Endothelial cell of umbilical vein (primary cell): Measurements from ENCODE around the gene GTF2IRD1. TPM values are rescaled to one million over a fixed set of nuclear protein-coding genes. Genes with fewer than 3 reads are reported as not detected.
"Not testable (repeated sequence)": the region's sequence is repeated elsewhere in the genome, so short reads cannot be mapped to it uniquely, and the experiment has no call there.

Experiments
- BruUV-seq: library from RNA; stranded (reverse); fragments of 400-500 nt; replicated peaks from 2 replicates; lab custom pipeline; 2021; lab: Mats Ljungman, UMichigan
- CTCF ChIA-PET: fragments of 300-600, 350-600 bp; sonication (Branson Sonifier 250); formaldehyde crosslinking; loops from one replicate; lab custom pipeline; 2021; ENCODE audit warnings: antibody characterized with exemption, inconsistent platforms; lab: Charles Lee
- POLR2A ChIA-PET: fragments of 300-600, 350-600 bp; sonication (Branson Sonifier 250); formaldehyde crosslinking; loops from one replicate; lab custom pipeline; 2021; ENCODE audit warnings: antibody characterized with exemption, inconsistent platforms; lab: Charles Lee
- DNase-seq: peaks from one replicate; pipeline ENCODE4 v3.0.0-alpha.2; 2011; ENCODE audit warnings: low read depth, low spot score
- FAIRE-seq: peaks from 2 replicates; lab custom pipeline; 2011; peaks lifted over from hg19 to GRCh38; lab: Jason Lieb, UNC
- H2AFZ ChIP-seq: 2 replicates; pipeline ENCODE4 v1.6.0; 2012; ENCODE audit warnings: low read depth, low read length, control low read depth, inconsistent platforms
- H3K27ac ChIP-seq: 2 replicates; pipeline ENCODE4 v1.5.1; 2011; ENCODE audit warnings: low read depth, mild to moderate bottlenecking, control low read depth, low read length, moderate library complexity; ENCODE audit not compliant: insufficient read depth
- H3K27me3 ChIP-seq, 2 experiments: 2 replicates each; pipeline versions ENCODE4 v1.6.0 to v1.6.1; 2011; ENCODE audit warnings: low read length in 2 of 2, mixed read lengths in 1 of 2; ENCODE audit not compliant: control insufficient read depth in 2 of 2, insufficient read depth in 2 of 2
- H3K36me3 ChIP-seq, 2 experiments: 2 replicates in 1 of 2; 3 replicates in 1 of 2; pipeline ENCODE4 v1.5.1; 2011; ENCODE audit warnings: low read length in 2 of 2, mild to moderate bottlenecking in 1 of 2, moderate library complexity in 1 of 2; ENCODE audit not compliant: control insufficient read depth in 2 of 2, insufficient read depth in 2 of 2; ENCODE audit errors: extremely low read depth in 1 of 2
- H3K4me1 ChIP-seq: 3 replicates; pipeline ENCODE4 v1.5.1; 2011; ENCODE audit warnings: mild to moderate bottlenecking, low read length; ENCODE audit not compliant: control insufficient read depth, insufficient read depth; ENCODE audit errors: extremely low read depth
- H3K4me2 ChIP-seq: 2 replicates; pipeline ENCODE4 v1.6.1; 2011; ENCODE audit warnings: low read length, control low read depth, mixed read lengths; ENCODE audit not compliant: insufficient read depth
- H3K4me3 ChIP-seq, 3 experiments: fragments of 200-600 bp in 1 of 3; sonication (generic), shearing (Covaris generic) in 1 of 3; replicated peaks in 1 of 3; 2 replicates each; pipeline ENCODE4 v1.5.1; 2011 to 2016; ENCODE audit warnings: control low read depth in 3 of 3, low read length in 3 of 3, mild to moderate bottlenecking in 2 of 3, inconsistent platforms in 1 of 3, low read depth in 1 of 3, moderate library complexity in 1 of 3; ENCODE audit not compliant: insufficient read depth in 1 of 3
- H3K79me2 ChIP-seq: 2 replicates; pipeline ENCODE4 v1.6.0; 2012; ENCODE audit warnings: low read length, inconsistent platforms; ENCODE audit not compliant: control insufficient read depth, insufficient read depth
- H3K9ac ChIP-seq: replicated peaks from 2 replicates; pipeline ENCODE3; 2011; ENCODE audit warnings: low read length, control low read depth; ENCODE audit not compliant: insufficient read depth; ENCODE audit errors: extremely low read depth
- H3K9me1 ChIP-seq: replicated peaks from 3 replicates; pipeline ENCODE4 v1.6.0; 2011; ENCODE audit warnings: mild to moderate bottlenecking, low read length; ENCODE audit not compliant: control insufficient read depth, insufficient read depth; ENCODE audit errors: extremely low read depth
- H3K9me3 ChIP-seq: replicated peaks from 2 replicates; pipeline ENCODE4 v1.5.1; 2012; ENCODE audit warnings: low read length, inconsistent platforms; ENCODE audit not compliant: control insufficient read depth, insufficient read depth
- H4K20me1 ChIP-seq: replicated peaks from 2 replicates; pipeline ENCODE3; 2011; ENCODE audit warnings: mild to moderate bottlenecking, low read length; ENCODE audit not compliant: control insufficient read depth, insufficient read depth; ENCODE audit errors: extremely low read depth
- CTCF ChIP-seq, 2 donors: IDR thresholded peaks; 1 replicate in 1 of 2; 2 replicates in 1 of 2; pipeline ENCODE4 v1.5.1; 2011; ENCODE audit warnings: low read length in 2 of 2, mild to moderate bottlenecking in 2 of 2, moderate library complexity in 2 of 2, control low read depth in 1 of 2, inconsistent platforms in 1 of 2, low read depth in 1 of 2; ENCODE audit not compliant: insufficient read depth in 1 of 2; ENCODE audit errors: extremely low read depth in 1 of 2
- EZH2 ChIP-seq: IDR thresholded peaks from 2 replicates; pipeline ENCODE4 v1.6.1; 2012; ENCODE audit warnings: borderline replicate concordance, low read depth, mild to moderate bottlenecking, moderate library complexity, low read length, inconsistent platforms; ENCODE audit not compliant: severe bottlenecking
- FOS ChIP-seq: IDR thresholded peaks from 2 replicates; pipeline ENCODE4 v1.6.1; 2011; ENCODE audit warnings: mild to moderate bottlenecking, low read length, moderate library complexity, borderline replicate concordance; ENCODE audit not compliant: insufficient read depth
- GATA2 ChIP-seq: IDR thresholded peaks from 2 replicates; pipeline ENCODE4 v1.7.0; 2011; ENCODE audit warnings: low read depth, mild to moderate bottlenecking, moderate library complexity, mixed read lengths, low read length; ENCODE audit not compliant: insufficient read length, insufficient read depth
- JUN ChIP-seq: IDR thresholded peaks from 2 replicates; pipeline ENCODE4 v1.6.1; 2011; ENCODE audit warnings: borderline replicate concordance, low read depth; ENCODE audit not compliant: insufficient read length, insufficient read depth
- MAX ChIP-seq: IDR thresholded peaks from 2 replicates; pipeline ENCODE4 v1.6.1; 2011; ENCODE audit not compliant: insufficient read depth, insufficient read length
- MYC ChIP-seq: IDR thresholded peaks from one replicate; pipeline ENCODE4 v1.6.1; 2011; ENCODE audit warnings: mild to moderate bottlenecking, low read depth, low read length
- POLR2A ChIP-seq: IDR thresholded peaks from 2 replicates; pipeline ENCODE4 v1.6.1; 2012; ENCODE audit warnings: low read depth, mild to moderate bottlenecking, control low read depth, low read length
- POLR2AphosphoS5 ChIP-seq: IDR thresholded peaks from 2 replicates; pipeline ENCODE4 v1.6.1; 2012; ENCODE audit warnings: low read depth, mild to moderate bottlenecking, control low read depth, low read length, moderate library complexity; ENCODE audit not compliant: insufficient read depth
- dilution Hi-C: fragments of 300-500 bp; cut with MboI; formaldehyde crosslinking; loops from one replicate; pipeline ENCODE4 v1.15.0; 2019; ENCODE audit warnings: low sequenced_read_pairs; ENCODE audit not compliant: extremely low pct_ligation_motif_present
- intact Hi-C: fragments of 100-400 bp; cut with micrococcal nuclease; formaldehyde crosslinking; loops from one replicate; pipeline ENCODE4 v1.10.0; 2022
- polyA plus RNA-seq, 4 experiments: library from polyadenylated mRNA; depleted of rRNA in 3 of 4; stranded (reverse) in 3 of 4; unstranded in 1 of 4; fragments of >200 nt; gene quantifications; 2 replicates each; pipeline versions ENCODE4 v1.2.1 to v1.2.3, GENCODE V29; 2011 to 2012; ENCODE audit warnings: missing spikeins in 1 of 4
- total RNA-seq: library from RNA; stranded (reverse); gene quantifications from 2 replicates; pipeline ENCODE4 v1.2.3, GENCODE V29; 2021

Gene GTF2IRD1
- total and polyA plus RNA-seq, 2 donors (not counting 3 experiments of a cell fraction or from before 2014, with no cell fraction given), result 14.2 to 24.2 TPM

DNA sequence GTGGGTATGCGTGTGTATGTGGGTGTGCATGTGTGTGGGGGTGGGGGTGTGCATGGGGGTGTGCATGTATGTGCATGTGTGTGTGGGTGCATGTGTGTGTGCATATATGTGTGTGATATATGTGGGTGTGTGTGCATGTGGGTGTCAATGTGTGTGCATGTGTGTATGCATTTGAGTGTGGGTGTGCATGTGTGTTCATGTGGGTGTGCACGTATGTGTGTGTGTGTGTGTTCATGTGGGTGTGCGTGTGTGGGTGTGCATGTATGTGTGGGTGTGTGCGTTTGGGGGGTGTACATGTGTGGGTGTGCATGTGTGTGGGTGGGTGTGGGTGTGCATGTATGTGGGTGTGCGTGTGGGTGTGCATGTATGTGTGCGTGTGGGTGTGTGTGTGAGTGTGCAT lies 42.6 kb downstream of the GTF2IRD1 start:
- DNase-seq (no peak), FAIRE-seq (no peak)
- BruUV-seq, result no TSS peak
- intact Hi-C loops (no loop called here), dilution Hi-C loops (no loop called here)
- ChIA-PET CTCF (no interaction called here), POLR2A (no interaction called here)
- no peak for TF ChIP-seq POLR2A
- TF ChIP-seq POLR2AphosphoS5, result no peak
- TF ChIP-seq GATA2, result no peak
- TF ChIP-seq JUN, result no peak
- no peak for TF ChIP-seq CTCF (IDR thresholded peaks at IDR 0.05; ENCODE audit: extremely low read depth in 1 of 2, insufficient read depth in 1 of 2, low read depth in 1 of 2, low read length in 2 of 2)
- TF ChIP-seq MYC, result no peak
- TF ChIP-seq MAX, result no peak
- no peak for TF ChIP-seq FOS
- TF ChIP-seq EZH2, result no peak
- Histone ChIP-seq H3K27me3 (no peaks in the 10 kb centered on the region), H3K4me3 (no peak overlapping the region), H3K4me1 (no peaks in the 10 kb centered on the region), H3K4me2 (no peak overlapping the region), H3K9ac (no peak overlapping the region), H2AFZ (no peak overlapping the region), H3K36me3 (peaks cover 0 to 1% of the 10 kb centered on the region in 2 experiments), H3K9me1 (no peaks in the 10 kb centered on the region), H3K27ac (no peak overlapping the region), H3K79me2 (no peaks in the 10 kb centered on the region), H4K20me1 (no peaks in the 10 kb centered on the region), H3K9me3 (no peaks in the 10 kb centered on the region)

GRCh38 chr7:74496773-74497172 lies 43.1 kb downstream of the GTF2IRD1 start:
- CTCF ChIA-PET, result interaction anchor here (0.7 kb wide), 1 partner anchor 9 kb away, joined by 3 read pairs; no protein-coding TSS in a partner anchor
- BruUV-seq, H2AFZ ChIP-seq, H3K9me1 ChIP-seq, POLR2A ChIA-PET, H3K9ac ChIP-seq, H3K27ac ChIP-seq, FAIRE-seq, H4K20me1 ChIP-seq, H3K79me2 ChIP-seq, dilution Hi-C loops, H3K4me3 ChIP-seq, H3K9me3 ChIP-seq, H3K27me3 ChIP-seq, DNase-seq, intact Hi-C loops, H3K4me2 ChIP-seq, H3K36me3 ChIP-seq, H3K4me1 ChIP-seq: not testable (repeated sequence)
